ENCODE results near the gene WDR54. TPM values are rescaled to one million over a fixed set of nuclear protein-coding genes. Genes with fewer than 3 reads are reported as not detected.

WDR54 gene
- total RNA-seq, 1 donor from 2014 or later, result 4.6 TPM

Other genes with a start within 250 kb of the WDR54 start
- 109 TPM for gene MOB1A, start 242.9 kb upstream of the WDR54 start, total RNA-seq
- gene MTHFD2, start 223.1 kb upstream of the WDR54 start, total RNA-seq, result 47.4 TPM
- 2.0 TPM for gene SLC4A5, start 78.3 kb upstream of the WDR54 start, total RNA-seq
- gene DCTN1, start 41.4 kb upstream of the WDR54 start, total RNA-seq, result 97.1 TPM
- gene C2orf81, start 111 bp upstream of the WDR54 start, total RNA-seq, result 1.1 TPM
- gene RTKN, start 20.2 kb downstream of the WDR54 start, total RNA-seq, result 11.3 TPM
- gene INO80B, start 33.4 kb downstream of the WDR54 start, total RNA-seq, result 30.6 TPM
- 45.5 TPM for gene WBP1, start 36.7 kb downstream of the WDR54 start, total RNA-seq
- 45.6 TPM for gene MOGS, start 43.7 kb downstream of the WDR54 start, total RNA-seq
- 102 TPM for gene MRPL53, start 51.0 kb downstream of the WDR54 start, total RNA-seq
- 9.1 TPM for gene CCDC142, start 61.3 kb downstream of the WDR54 start, total RNA-seq
- 16.8 TPM for gene TTC31, start 61.4 kb downstream of the WDR54 start, total RNA-seq
- gene LBX2, start 77.9 kb downstream of the WDR54 start, total RNA-seq, result 2.6 TPM
- gene PCGF1, start 86.0 kb downstream of the WDR54 start, total RNA-seq, result 22.1 TPM
- not detected for gene TLX2, start 92.7 kb downstream of the WDR54 start, total RNA-seq
- not detected for gene DQX1, start 104.5 kb downstream of the WDR54 start, total RNA-seq
- 112 TPM for gene AUP1, start 108.0 kb downstream of the WDR54 start, total RNA-seq
- 35.8 TPM for gene HTRA2, start 108.2 kb downstream of the WDR54 start, total RNA-seq
- gene LOXL3, start 132.2 kb downstream of the WDR54 start, total RNA-seq, result 8.2 TPM
- 38.2 TPM for gene DOK1, start 133.0 kb downstream of the WDR54 start, total RNA-seq
- 0.32 TPM for gene M1AP, start 226.6 kb downstream of the WDR54 start, total RNA-seq
- gene SEMA4F, start 232.5 kb downstream of the WDR54 start, total RNA-seq, result 6.6 TPM